ENCODE data around the gene SLC25A2.
"Not testable (repeated sequence)": the region's sequence is repeated elsewhere in the genome, so short reads cannot be mapped to it uniquely, and the experiment has no call there.

The SLC25A2 gene

DNA sequence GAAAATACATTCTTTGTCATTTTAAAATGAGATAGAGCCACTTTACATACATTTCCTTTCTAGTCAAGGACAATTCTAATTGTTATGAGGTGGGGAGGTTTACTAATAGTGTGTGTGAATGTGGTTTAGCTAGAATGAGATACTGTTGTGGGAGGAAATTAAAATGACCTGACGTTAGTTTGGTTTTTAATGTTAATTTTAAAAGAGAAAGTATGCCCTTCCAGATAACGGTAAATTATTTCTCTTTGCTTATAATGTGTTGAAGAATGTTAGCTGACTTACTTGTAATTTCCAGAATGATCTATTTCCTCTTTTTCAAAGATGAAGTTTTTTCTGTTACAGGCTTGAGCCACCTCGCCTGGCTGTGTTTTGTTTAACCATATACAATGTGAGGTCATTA, 18.4 kb upstream of the SLC25A2 start:
- H3K4me3 ChIP-seq (ENCODE audit: low read depth, low read length): no peak overlapping the region
- no peak for TF ChIP-seq CTCF (IDR thresholded peaks at IDR 0.05; ENCODE audit: insufficient read depth, low read depth, low read length, missing control alignments)
- DNase-seq (ENCODE audit: low read depth): no peak

- TF ChIP-seq CTCF (IDR thresholded peaks at IDR 0.05; ENCODE audit: insufficient read depth, low read depth, low read length, missing control alignments): peak; percentile 85
- peak; percentile 97 for DNase-seq (ENCODE audit: low read depth)
- H3K4me3 ChIP-seq (ENCODE audit: low read depth, low read length): peak within 1 kb of the TSS; percentile 92
These were observed 16.6 kb upstream of the SLC25A2 start, which contains the start of gene TAF7 for GRCh38 chr5:141320225-141321169. Gene TAF7 (minus strand): TSS chr5:141320784. CDS start chr5:141320044, 740 bp downstream.

- no peak for DNase-seq (ENCODE audit: low read depth)
- TF ChIP-seq CTCF (IDR thresholded peaks at IDR 0.05; ENCODE audit: insufficient read depth, low read depth, low read length, missing control alignments): no peak
- peak overlapping the region; percentile 92 for H3K4me3 ChIP-seq (ENCODE audit: low read depth, low read length)
These were observed 15.8 kb upstream of the SLC25A2 start for GRCh38 chr5:141319699-141320098.

- no peak for DNase-seq (ENCODE audit: low read depth)
- no peak overlapping the region for H3K4me3 ChIP-seq (ENCODE audit: low read depth, low read length)
- no peak for TF ChIP-seq CTCF (IDR thresholded peaks at IDR 0.05; ENCODE audit: insufficient read depth, low read depth, low read length, missing control alignments)
These were observed 15.4 kb upstream of the SLC25A2 start for GRCh38 chr5:141319202-141319601.

DNA sequence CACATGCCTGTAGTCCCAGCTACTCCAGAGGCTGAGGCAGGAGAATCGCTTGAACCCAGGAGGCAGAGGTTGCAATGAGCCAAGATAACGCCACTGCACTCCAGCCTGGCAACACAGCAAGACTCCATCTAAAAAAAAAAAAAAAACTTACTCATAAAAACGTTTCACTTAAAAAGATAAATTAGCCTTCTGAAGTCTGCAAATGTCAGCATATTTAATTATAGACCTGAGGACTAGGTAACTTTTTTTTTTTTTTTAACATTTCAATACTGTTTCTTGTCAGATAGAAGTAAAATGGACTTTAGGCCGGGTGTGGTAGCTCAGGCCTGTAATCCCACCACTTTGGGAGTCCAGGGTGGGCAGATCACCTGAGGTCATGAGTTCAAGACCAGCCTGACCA, 13.1 kb upstream of the SLC25A2 start:
- DNase-seq (ENCODE audit: low read depth); H3K4me3 ChIP-seq (ENCODE audit: low read depth, low read length): not testable (repeated sequence)

DNA sequence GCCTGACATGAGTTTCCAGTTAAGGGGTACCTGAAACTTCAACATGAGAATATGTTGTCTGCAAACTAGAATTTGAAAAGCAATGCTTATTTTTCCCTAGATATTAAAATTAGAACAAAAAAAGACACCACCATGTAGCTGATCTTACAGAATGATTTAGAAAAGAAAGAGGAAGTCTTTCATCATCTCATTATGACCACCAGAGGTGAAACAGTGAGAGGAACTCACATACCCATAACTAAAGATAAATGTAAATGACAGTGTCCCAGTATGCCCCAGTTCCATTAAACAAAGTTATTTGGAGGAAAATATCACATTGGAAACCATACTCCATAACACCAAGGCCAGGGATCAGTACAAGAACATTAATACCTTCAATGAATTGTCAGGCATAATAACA, 9.9 kb upstream of the SLC25A2 start:
- TF ChIP-seq CTCF (IDR thresholded peaks at IDR 0.05; ENCODE audit: insufficient read depth, low read depth, low read length, missing control alignments): no peak
- H3K4me3 ChIP-seq (ENCODE audit: low read depth, low read length): no peak overlapping the region
- no peak for DNase-seq (ENCODE audit: low read depth)

GRCh38 chr5:141306630-141307029, 2.8 kb upstream of the SLC25A2 start:
- TF ChIP-seq CTCF (IDR thresholded peaks at IDR 0.05; ENCODE audit: insufficient read depth, low read depth, low read length, missing control alignments): no peak
- no peak for DNase-seq (ENCODE audit: low read depth)
- H3K4me3 ChIP-seq (ENCODE audit: low read depth, low read length): no peak overlapping the region

Data from GM12865 (cell line).